HG03060 (cell line): ENCODE results near the gene FUT8.

ENCODE experiments used
- ATAC-seq: cut with Tn5 transposase; IDR thresholded peaks from one replicate; pipeline ENCODE4 v1.9.1; 2021; ENCODE audit warnings: low read depth, moderate number of reproducible peaks; ENCODE audit not compliant: unreplicated experiment

Gene FUT8

GRCh38 chr14:65486863-65487262 is 74.3 kb downstream of the FUT8 start:
- no peak for ATAC-seq

DNA sequence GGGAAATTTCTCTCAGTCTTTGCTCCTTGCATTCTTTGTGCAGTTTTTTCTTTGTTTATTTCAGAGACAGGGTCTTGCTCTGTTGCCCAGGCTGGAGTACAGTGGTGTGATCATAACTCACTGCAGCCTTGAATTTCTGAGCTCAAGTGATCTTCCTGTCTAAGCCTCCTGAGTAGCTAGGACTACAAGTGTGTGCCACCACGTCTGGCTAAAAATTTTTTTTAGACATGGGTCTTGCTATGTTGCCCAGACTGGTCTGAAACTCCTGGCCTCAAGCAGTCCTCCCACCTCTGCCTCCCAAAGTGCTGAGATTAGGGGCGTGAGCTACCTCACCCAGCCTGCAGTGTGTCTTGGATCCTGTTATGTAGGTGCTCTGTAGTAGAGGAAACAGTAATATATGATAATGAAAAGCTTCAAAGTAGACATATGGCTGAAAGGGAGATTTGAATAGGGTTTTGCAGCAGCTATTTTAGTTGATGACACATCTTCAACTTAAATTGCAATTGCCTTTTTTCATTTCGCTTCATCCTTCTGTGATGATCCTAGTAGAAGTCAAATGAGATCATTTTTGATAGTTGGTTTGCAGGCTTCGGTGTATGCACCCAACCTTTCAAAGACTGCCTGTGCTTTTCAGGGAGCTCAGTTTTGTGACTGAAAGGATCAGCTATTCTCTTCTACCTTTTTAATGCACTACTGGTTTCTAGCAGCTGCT is 75.4 kb downstream of the FUT8 start:
- ATAC-seq = no peak

DNA sequence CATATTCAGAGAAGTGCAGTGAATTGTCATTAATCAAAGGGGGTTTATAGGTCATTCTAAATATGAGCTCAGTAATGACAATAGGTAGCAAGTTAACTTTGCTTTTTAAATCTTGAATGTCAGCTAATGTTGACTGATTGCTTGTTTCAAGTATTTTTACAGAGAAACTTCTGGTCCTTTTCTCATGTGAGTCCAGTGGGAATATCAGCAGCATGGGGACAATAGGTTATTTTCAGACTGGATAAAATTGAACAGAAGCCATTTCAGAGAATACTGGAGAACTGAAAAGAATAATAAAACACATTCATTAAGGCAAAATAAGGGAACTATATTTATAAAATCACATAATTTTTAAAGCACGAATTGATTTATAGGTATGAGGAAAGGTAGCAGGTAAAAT is 78.7 kb downstream of the FUT8 start:
- no peak for ATAC-seq

DNA sequence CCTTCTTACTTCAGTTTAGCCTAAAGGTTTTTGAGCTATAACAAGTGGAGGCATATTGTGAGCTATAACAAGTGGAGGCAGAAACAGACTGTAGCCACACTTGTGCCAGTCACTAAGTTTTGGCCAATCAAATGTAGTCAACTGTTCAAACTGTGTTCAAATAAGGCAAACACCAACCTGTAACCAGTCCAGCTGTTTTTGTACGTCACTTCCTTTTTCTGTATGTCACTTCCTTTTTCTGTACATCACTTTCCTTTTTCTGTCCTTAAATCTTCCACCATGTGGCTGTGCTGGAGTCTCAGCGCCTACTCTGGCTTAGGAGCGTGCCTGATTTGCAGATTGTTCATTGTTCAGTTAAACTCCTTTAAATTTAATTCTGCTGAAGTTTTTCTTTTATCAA is 79.7 kb downstream of the FUT8 start:
- no peak for ATAC-seq

GRCh38 chr14:65495196-65495595 is 82.7 kb downstream of the FUT8 start:
- ATAC-seq = no peak

GRCh38 chr14:65496178-65496993 is 83.9 kb downstream of the FUT8 start:
- ATAC-seq = no peak

DNA sequence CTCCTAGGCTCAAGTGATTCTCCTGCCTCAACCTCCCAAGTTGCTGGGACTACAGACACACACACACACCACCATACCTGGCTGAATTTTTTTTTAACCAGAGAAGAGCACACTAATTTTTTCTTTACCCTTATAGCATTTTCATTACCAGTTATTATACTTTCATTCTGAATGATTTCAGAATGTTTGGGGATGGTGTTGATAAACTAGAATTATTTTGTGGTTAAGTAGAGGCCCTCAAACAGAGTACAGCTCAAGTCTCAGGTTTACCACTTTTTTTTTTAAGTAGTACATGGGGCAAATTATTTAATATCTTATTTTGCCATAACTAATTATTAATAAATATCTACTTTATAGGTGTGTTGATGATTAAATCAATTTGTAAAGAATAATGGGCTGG is 86.6 kb downstream of the FUT8 start:
- no peak for ATAC-seq

DNA sequence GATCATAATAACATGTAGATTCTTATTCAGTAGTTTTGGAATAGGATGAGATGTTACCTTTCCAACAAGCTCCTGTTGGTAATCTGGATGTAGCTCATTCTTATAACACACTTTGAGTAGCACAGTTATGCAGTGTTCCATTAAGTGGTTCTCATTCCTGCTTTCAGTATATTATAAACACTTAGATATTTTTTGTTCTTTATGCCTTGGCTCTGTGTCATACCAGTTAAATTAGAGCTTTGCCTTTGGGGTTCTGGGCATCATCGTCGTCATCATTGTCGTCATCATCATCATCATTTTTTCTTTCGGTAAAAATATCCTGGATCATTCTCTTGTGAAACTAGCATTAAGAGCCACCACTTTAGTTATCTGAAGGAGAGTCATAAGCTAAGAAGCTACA is 87.5 kb downstream of the FUT8 start:
- no peak for ATAC-seq

GRCh38 chr14:65501328-65501727 is 88.8 kb downstream of the FUT8 start:
- no peak for ATAC-seq

- no peak for ATAC-seq
Observed at GRCh38 chr14:65502676-65503124, 90.2 kb downstream of the FUT8 start.

DNA sequence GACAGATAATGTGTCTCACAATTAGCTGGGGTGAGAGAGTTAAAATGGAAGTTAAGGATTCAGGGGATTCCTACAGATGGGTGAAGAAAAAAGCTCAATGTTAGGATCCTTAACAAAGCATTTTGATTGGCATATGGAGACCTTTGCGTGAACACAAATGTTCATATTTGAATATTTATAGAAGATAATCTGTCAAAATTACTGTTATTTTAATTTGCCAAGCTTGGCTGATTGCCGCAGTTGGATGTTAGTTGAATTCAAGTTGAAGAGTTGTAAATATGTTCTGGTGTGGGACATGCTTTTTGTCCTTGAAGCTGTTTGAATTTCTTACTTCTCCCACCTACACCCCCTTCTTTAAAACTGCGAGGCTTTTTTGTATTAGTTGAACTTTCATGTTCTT is 91.2 kb downstream of the FUT8 start:
- ATAC-seq = no peak

DNA sequence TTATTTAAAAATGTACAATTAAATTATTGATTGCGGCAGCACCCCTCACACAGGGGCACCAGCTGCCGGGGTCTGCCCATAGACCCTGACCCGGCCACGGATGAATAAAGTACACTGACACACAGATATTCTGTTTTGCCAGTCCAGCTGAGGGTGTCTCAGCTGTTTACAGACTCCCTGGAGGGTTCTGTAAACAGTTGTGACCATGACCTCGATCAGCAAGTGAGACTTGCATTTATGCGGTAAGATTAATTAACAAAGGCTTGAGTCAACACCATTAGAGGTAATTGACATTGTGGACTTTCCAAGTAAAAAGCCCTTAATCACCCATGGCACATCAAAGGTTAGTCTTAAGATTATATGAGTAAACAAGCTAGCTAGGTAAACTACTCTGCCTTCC is 94.3 kb downstream of the FUT8 start:
- no peak for ATAC-seq

DNA sequence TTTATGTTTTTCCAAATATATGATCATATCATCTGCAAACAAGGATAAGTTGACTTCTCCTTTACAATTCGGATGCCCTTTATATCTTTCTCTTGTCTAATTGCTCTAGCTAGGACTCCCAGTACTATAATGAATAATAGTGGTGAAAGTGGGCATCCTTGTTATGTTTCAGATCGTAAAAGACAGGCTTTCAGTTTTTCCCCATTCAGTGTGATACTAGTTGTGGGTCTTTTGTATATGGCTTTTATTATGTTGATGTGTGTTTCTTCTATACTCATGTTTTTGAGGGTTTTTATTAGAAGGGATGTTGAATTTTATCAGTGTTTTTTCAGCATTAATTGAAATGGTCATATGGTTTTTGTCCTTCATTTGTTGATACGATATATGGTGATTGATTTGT is 97.3 kb downstream of the FUT8 start:
- no peak for ATAC-seq

GRCh38 chr14:65513671-65514070 is 101.1 kb downstream of the FUT8 start:
- no peak for ATAC-seq

- ATAC-seq = no peak
Observed at GRCh38 chr14:65517635-65518542, 105.4 kb downstream of the FUT8 start.

GRCh38 chr14:65528069-65528468 is 115.5 kb downstream of the FUT8 start:
- ATAC-seq = no peak

- ATAC-seq = no peak
Observed at GRCh38 chr14:65531148-65531547, 118.6 kb downstream of the FUT8 start.

GRCh38 chr14:65533736-65534404 is 121.3 kb downstream of the FUT8 start:
- ATAC-seq = no peak

DNA sequence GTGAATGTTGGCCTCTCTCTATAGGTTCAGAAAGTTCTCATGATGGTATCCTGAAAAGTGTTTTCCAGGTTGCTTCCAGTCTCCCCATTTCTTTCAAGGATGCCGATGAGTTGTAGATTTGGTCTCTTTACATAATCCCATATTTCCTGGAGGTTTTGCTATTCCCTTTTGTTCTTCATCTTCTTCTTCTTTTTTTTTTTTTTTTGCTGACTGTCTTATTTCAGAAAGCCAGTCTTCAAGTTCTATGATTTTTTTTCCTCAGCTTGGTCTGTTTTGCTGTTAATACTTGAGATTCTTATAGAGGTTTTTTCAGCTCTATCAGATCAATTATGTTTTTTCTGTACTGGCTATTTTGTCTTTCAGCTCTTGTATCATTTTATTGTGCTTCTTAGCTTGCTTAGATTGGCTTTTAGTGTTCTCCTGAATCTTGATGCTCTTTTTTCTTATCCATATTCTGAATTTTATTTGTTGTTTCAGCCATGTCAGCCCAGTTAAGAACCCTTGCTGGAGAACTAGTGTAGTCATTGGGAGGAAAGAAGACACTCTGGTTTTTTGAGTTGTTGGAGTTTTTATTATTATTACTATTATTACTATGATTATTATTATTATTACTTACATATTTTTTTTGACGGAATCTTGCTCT is 124.4 kb downstream of the FUT8 start:
- no peak for ATAC-seq

- ATAC-seq = no peak
Observed at GRCh38 chr14:65548878-65549277, 136.3 kb downstream of the FUT8 start.
